Panc1 (cell line): ENCODE results near the gene UBE2U. TPM values are rescaled to one million over a fixed set of nuclear protein-coding genes. Genes with fewer than 3 reads are reported as not detected.

Experiments
- ATAC-seq: fragments of 200-7000 bp; cut with Tn5 transposase; 2 replicates; pipeline ENCODE4 v1.9.1; 2020; ENCODE audit warnings: mild to moderate bottlenecking, moderate library complexity
- BruUV-seq: library from RNA; stranded (reverse); fragments of 400-500 nt; replicated peaks from 2 replicates; lab custom pipeline; 2021; lab: Mats Ljungman, UMichigan
- CTCF ChIA-PET: fragments of 300-600 bp; sonication (Branson Sonifier 250); formaldehyde crosslinking; loops from one replicate; lab custom pipeline; 2022; ENCODE audit warnings: antibody characterized with exemption; lab: Charles Lee
- POLR2A ChIA-PET: fragments of 300-600 bp; sonication (Branson Sonifier 250); formaldehyde crosslinking; loops from one replicate; lab custom pipeline; 2022; ENCODE audit warnings: antibody characterized with exemption; lab: Charles Lee
- DNase-seq: peaks from one replicate; pipeline ENCODE4 v3.0.0-alpha.2; 2010; ENCODE audit warnings: low read depth, low spot score
- H3K27ac ChIP-seq: 2 replicates; pipeline ENCODE4 v1.5.1; 2011; ENCODE audit warnings: mild to moderate bottlenecking, low read length, inconsistent platforms
- H3K27me3 ChIP-seq: fragments of 200-500 bp; sonication (Bioruptor generic); 2 replicates; pipeline ENCODE4 v1.6.0; 2014; ENCODE audit warnings: low read length, inconsistent platforms; ENCODE audit not compliant: control insufficient read depth, insufficient read depth
- H3K36me3 ChIP-seq: fragments of 200-500 bp; sonication (Bioruptor generic); 2 replicates; pipeline ENCODE4 v1.5.1; 2014; ENCODE audit warnings: inconsistent platforms, mild to moderate bottlenecking, low read length, moderate library complexity; ENCODE audit not compliant: control insufficient read depth, insufficient read depth
- H3K4me1 ChIP-seq: 2 replicates; pipeline ENCODE4 v1.5.1; 2011; ENCODE audit warnings: inconsistent platforms, mild to moderate bottlenecking, low read length, moderate library complexity; ENCODE audit not compliant: control insufficient read depth, insufficient read depth
- H3K4me3 ChIP-seq, 2 experiments: 2 replicates each; pipeline ENCODE4 v1.5.1; 2011 to 2012; ENCODE audit warnings: low read depth in 2 of 2, low read length in 2 of 2, mild to moderate bottlenecking in 2 of 2, inconsistent platforms in 1 of 2, moderate library complexity in 1 of 2
- H3K9me3 ChIP-seq: fragments of 200-500 bp; sonication (Bioruptor generic); 2 replicates; pipeline ENCODE4 v1.5.1; 2014; ENCODE audit warnings: low read depth, mild to moderate bottlenecking, inconsistent platforms, low read length, moderate library complexity; ENCODE audit not compliant: control insufficient read depth, insufficient read depth
- POLR2AphosphoS5 ChIP-seq: IDR thresholded peaks from 2 replicates; pipeline ENCODE4 v1.6.1; 2012; ENCODE audit warnings: mild to moderate bottlenecking, low read depth, low read length, moderate library complexity
- SIN3A ChIP-seq: IDR thresholded peaks from 2 replicates; pipeline ENCODE4 v1.6.1; 2012; ENCODE audit warnings: low read depth, mild to moderate bottlenecking, low read length, moderate library complexity, borderline replicate concordance; ENCODE audit not compliant: insufficient read depth
- TCF7L2 ChIP-seq: IDR thresholded peaks from 2 replicates; pipeline ENCODE4 v1.6.1; 2011; ENCODE audit warnings: mild to moderate bottlenecking, low read depth, low read length, inconsistent platforms
- in situ Hi-C: cut with HindIII; loops from 2 replicates; pipeline ENCODE4 v1.10.0; 2016; ENCODE audit warnings: low sequenced_read_pairs, low pct_unique_long_range_greater_than_20kb
- intact Hi-C: fragments of 100-400 bp; cut with micrococcal nuclease; formaldehyde crosslinking; loops from one replicate; pipeline ENCODE4 v1.10.0; 2022; ENCODE audit not compliant: unreplicated experiment
- total RNA-seq: library from RNA; stranded (reverse); gene quantifications from one replicate; pipeline ENCODE4 v1.2.1, GENCODE V29; 2021; ENCODE audit not compliant: unreplicated experiment
- TF ChIP-seq, protein P1 (sequence below), 2 experiments: IDR thresholded peaks; 2 replicates each; pipeline ENCODE4 v1.6.1; 2011 to 2012; ENCODE audit warnings: low read depth in 2 of 2, control low read depth in 1 of 2, low read length in 1 of 2, mild to moderate bottlenecking in 1 of 2, moderate library complexity in 1 of 2; ENCODE audit not compliant: insufficient read depth in 1 of 2
- TF ChIP-seq, protein P2 (sequence below): fragments of 450-650 bp; IDR thresholded peaks from 2 replicates; pipeline ENCODE4 v1.5.1; 2017; ENCODE audit warnings: mild to moderate bottlenecking

Gene UBE2U
- total RNA-seq, 1 experiment from 2014 or later: not detected

DNA sequence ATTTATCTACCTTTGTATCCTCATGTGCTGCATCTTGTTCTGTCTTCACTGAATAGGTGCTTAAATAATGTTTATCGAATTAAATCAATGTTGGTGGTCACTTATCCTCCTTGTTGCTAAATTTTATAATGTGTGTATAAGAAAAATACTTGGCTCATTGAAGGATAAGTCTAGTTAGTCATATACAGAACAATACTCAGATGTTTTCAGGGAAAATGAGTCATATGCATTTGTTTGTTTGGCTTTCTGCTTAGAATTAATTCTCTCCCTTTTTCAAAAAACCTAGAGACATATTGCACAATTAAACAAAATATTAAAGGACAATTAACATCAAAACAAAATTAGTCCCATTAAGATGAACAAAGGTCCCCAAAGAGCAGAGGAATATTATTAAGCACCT lies 89.0 kb downstream of the UBE2U start:
- POLR2A ChIA-PET: no interaction called here
- Histone ChIP-seq H3K36me3 (no peaks in the 10 kb centered on the region), H3K27me3 (no peaks in the 10 kb centered on the region), H3K9me3 (peaks cover 3% of the 10 kb centered on the region; the same call in 1 of the 2 replicates), H3K4me3 (no peak overlapping the region), H3K4me1 (no peaks in the 10 kb centered on the region), H3K27ac (no peak overlapping the region)
- TF ChIP-seq SIN3A: no peak
- TF ChIP-seq, protein P1, sequence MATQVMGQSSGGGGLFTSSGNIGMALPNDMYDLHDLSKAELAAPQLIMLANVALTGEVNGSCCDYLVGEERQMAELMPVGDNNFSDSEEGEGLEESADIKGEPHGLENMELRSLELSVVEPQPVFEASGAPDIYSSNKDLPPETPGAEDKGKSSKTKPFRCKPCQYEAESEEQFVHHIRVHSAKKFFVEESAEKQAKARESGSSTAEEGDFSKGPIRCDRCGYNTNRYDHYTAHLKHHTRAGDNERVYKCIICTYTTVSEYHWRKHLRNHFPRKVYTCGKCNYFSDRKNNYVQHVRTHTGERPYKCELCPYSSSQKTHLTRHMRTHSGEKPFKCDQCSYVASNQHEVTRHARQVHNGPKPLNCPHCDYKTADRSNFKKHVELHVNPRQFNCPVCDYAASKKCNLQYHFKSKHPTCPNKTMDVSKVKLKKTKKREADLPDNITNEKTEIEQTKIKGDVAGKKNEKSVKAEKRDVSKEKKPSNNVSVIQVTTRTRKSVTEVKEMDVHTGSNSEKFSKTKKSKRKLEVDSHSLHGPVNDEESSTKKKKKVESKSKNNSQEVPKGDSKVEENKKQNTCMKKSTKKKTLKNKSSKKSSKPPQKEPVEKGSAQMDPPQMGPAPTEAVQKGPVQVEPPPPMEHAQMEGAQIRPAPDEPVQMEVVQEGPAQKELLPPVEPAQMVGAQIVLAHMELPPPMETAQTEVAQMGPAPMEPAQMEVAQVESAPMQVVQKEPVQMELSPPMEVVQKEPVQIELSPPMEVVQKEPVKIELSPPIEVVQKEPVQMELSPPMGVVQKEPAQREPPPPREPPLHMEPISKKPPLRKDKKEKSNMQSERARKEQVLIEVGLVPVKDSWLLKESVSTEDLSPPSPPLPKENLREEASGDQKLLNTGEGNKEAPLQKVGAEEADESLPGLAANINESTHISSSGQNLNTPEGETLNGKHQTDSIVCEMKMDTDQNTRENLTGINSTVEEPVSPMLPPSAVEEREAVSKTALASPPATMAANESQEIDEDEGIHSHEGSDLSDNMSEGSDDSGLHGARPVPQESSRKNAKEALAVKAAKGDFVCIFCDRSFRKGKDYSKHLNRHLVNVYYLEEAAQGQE (IDR thresholded peaks at IDR 0.05; ENCODE audit: insufficient read depth in 1 of 2, low read depth in 2 of 2, low read length in 1 of 2): no peak
- no peak for TF ChIP-seq POLR2AphosphoS5
- no peak for TF ChIP-seq TCF7L2
- TF ChIP-seq, protein P2, sequence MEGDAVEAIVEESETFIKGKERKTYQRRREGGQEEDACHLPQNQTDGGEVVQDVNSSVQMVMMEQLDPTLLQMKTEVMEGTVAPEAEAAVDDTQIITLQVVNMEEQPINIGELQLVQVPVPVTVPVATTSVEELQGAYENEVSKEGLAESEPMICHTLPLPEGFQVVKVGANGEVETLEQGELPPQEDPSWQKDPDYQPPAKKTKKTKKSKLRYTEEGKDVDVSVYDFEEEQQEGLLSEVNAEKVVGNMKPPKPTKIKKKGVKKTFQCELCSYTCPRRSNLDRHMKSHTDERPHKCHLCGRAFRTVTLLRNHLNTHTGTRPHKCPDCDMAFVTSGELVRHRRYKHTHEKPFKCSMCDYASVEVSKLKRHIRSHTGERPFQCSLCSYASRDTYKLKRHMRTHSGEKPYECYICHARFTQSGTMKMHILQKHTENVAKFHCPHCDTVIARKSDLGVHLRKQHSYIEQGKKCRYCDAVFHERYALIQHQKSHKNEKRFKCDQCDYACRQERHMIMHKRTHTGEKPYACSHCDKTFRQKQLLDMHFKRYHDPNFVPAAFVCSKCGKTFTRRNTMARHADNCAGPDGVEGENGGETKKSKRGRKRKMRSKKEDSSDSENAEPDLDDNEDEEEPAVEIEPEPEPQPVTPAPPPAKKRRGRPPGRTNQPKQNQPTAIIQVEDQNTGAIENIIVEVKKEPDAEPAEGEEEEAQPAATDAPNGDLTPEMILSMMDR: no peak
- intact Hi-C loops (no loop called here), in situ Hi-C loops (no loop called here)
- no peak for DNase-seq
- ATAC-seq: no peak
- no TSS peak for BruUV-seq
- CTCF ChIA-PET: no interaction called here

DNA sequence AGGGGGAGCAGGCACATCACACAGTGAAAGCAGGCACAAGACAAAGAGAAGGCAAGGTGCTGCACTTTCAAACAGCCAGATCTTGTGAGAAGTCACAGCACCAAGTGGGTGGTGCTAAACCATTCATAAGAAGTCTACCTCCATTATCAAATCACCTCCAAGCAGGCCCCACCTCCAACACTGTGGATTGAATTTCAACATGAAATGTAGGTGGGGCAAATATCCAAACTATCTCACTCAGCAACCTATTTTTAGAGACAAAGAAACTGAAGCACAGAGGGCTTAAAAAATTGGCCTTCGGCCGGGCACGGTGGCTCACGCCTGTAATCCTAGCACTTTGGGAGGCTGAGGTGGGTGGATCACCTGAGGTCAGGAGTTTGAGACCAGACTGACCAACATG lies 90.4 kb downstream of the UBE2U start:
- no peaks in the 10 kb centered on the region for H3K4me1 ChIP-seq
- ATAC-seq (no peak), DNase-seq (no peak)
- ChIA-PET CTCF (no interaction called here), POLR2A (no interaction called here)
- TF ChIP-seq, protein P1 (IDR thresholded peaks at IDR 0.05; ENCODE audit: insufficient read depth in 1 of 2, low read depth in 2 of 2, low read length in 1 of 2): no peak
- no peak for TF ChIP-seq TCF7L2
- no peaks in the 10 kb centered on the region for H3K27me3 ChIP-seq
- H3K9me3 ChIP-seq: peaks cover 7% of the 10 kb centered on the region; the same call in 1 of the 2 replicates
- no peak overlapping the region for H3K27ac ChIP-seq
- no peak overlapping the region for H3K4me3 ChIP-seq
- no peaks in the 10 kb centered on the region for H3K36me3 ChIP-seq
- no TSS peak for BruUV-seq
- in situ Hi-C loops: no loop called here
- intact Hi-C loops: no loop called here
